ENCODE measurements around the gene APOBR. TPM values are rescaled to one million over a fixed set of nuclear protein-coding genes. Genes with fewer than 3 reads are reported as not detected.

The APOBR gene
- total and polyA plus RNA-seq, 2 of the 13 experiments (the other 11 are each of a cell fraction or from before 2014, with no cell fraction given), result 0.03 TPM; not detected in 1

DNA sequence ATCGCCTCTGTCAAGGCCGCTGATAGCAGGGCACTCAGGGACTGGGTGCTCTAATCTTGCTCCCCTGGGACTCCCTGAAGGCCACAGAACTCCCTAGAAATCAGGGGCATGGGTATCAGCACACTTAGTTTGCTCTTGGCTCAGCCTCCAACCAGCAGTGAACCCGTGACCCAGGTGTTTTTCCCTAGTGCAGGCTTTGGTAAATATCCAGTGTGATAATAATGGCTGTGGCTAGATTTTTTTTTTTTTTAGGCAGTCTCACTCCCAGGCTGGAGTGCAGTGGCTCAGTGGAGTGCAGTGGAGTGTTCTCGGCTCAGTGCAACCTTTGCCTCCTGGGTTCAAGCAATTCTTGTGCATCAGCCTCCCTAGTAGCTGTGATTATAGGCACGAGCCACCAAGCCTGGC, 34.0 kb downstream of the APOBR start (continued):
- TF ChIP-seq POLR2A (IDR thresholded peaks at IDR 0.05; ENCODE audit: insufficient read depth in 1 of 2, low read depth in 2 of 2, low read length in 2 of 2), result no peak
- no peak for TF ChIP-seq MYNN (CRISPR knock-in tag; IDR thresholded peaks at IDR 0.05; ENCODE audit: low read depth)
- TF ChIP-seq, protein P1, sequence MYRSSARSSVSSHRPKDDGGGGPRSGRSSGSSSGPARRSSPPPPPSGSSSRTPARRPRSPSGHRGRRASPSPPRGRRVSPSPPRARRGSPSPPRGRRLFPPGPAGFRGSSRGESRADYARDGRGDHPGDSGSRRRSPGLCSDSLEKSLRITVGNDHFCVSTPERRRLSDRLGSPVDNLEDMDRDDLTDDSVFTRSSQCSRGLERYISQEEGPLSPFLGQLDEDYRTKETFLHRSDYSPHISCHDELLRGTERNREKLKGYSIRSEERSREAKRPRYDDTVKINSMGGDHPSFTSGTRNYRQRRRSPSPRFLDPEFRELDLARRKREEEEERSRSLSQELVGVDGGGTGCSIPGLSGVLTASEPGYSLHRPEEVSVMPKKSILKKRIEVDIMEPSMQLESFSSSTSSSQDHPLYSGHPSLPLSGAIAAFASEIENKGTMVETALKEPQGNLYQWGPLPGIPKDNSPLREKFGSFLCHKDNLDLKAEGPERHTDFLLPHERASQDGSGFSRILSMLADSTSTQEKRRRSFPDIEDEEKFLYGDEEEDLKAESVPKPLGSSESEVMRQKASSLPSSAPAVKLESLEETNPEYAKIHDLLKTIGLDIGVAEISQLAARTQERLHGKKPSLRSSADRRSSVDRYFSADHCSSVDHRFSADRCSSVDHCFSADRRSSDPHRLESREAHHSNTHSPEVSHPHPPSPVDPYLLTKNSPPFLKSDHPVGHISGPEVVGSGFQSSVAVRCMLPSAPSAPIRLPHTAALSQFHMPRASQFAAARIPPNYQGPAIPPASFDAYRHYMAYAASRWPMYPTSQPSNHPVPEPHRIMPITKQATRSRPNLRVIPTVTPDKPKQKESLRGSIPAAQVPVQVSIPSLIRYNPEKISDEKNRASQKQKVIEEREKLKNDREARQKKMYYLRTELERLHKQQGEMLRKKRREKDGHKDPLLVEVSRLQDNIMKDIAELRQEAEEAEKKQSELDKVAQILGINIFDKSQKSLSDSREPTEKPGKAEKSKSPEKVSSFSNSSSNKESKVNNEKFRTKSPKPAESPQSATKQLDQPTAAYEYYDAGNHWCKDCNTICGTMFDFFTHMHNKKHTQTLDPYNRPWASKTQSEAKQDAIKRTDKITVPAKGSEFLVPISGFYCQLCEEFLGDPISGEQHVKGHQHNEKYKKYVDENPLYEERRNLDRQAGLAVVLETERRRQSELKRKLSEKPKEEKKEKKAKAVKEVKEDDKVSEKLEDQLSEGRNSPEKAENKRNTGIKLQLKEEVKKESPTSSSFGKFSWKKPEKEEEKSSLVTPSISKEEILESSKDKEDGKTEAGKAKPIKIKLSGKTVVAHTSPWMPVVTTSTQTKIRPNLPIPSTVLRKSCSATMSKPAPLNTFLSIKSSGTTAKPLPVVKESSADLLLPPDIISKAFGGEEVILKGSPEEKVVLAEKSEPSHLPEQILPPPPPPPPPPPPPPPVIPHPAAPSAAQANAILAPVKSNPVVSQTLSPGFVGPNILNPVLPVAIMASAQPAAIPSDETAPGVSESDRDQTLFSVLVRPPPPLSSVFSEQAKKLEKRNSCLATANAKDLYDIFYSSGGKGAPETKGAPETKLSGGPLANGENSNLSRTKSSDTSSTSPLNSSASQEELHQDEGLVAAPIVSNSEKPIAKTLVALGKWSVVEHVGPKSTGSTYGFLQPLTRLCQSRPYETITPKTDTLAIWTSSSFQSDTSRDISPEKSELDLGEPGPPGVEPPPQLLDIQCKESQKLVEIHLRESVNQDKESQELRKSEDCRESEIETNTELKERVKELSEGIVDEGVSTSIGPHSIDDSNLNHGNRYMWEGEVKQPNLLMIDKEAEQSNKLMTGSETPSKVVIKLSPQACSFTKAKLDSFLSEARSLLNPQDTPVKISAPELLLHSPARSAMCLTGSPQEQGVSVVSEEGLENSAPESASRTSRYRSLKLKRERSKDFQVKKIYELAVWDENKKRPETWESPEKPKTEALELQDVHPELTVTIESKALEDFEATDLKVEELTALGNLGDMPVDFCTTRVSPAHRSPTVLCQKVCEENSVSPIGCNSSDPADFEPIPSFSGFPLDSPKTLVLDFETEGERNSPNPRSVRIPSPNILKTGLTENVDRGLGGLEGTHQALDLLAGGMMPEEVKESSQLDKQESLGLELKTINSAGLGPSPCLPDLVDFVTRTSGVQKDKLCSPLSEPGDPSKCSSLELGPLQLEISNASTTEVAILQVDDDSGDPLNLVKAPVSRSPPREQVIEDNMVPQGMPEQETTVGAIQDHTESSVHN (CRISPR knock-in tag; IDR thresholded peaks at IDR 0.05), result no peak
- no peak for TF ChIP-seq KDM5A (IDR thresholded peaks at IDR 0.05; ENCODE audit: borderline replicate concordance, low read length)
- TF ChIP-seq CEBPG (CRISPR knock-in tag; IDR thresholded peaks at IDR 0.05), result no peak
- no peak for TF ChIP-seq NR2F2 (IDR thresholded peaks at IDR 0.05; ENCODE audit: borderline replicate concordance, low read depth)
- TF ChIP-seq CEBPB (IDR thresholded peaks at IDR 0.05; ENCODE audit: borderline replicate concordance, low read depth, low read length), result no peak
- peak; percentile 31; the same call in 1 of the 2 replicates for TF ChIP-seq HMG20A (CRISPR knock-in tag; IDR thresholded peaks at IDR 0.05; ENCODE audit: borderline replicate concordance)
- TF ChIP-seq ZNF564 (CRISPR knock-in tag; IDR thresholded peaks at IDR 0.05), result no peak
- TF ChIP-seq ZFP62 (CRISPR knock-in tag; IDR thresholded peaks at IDR 0.05), result no peak
- TF ChIP-seq, protein P2, sequence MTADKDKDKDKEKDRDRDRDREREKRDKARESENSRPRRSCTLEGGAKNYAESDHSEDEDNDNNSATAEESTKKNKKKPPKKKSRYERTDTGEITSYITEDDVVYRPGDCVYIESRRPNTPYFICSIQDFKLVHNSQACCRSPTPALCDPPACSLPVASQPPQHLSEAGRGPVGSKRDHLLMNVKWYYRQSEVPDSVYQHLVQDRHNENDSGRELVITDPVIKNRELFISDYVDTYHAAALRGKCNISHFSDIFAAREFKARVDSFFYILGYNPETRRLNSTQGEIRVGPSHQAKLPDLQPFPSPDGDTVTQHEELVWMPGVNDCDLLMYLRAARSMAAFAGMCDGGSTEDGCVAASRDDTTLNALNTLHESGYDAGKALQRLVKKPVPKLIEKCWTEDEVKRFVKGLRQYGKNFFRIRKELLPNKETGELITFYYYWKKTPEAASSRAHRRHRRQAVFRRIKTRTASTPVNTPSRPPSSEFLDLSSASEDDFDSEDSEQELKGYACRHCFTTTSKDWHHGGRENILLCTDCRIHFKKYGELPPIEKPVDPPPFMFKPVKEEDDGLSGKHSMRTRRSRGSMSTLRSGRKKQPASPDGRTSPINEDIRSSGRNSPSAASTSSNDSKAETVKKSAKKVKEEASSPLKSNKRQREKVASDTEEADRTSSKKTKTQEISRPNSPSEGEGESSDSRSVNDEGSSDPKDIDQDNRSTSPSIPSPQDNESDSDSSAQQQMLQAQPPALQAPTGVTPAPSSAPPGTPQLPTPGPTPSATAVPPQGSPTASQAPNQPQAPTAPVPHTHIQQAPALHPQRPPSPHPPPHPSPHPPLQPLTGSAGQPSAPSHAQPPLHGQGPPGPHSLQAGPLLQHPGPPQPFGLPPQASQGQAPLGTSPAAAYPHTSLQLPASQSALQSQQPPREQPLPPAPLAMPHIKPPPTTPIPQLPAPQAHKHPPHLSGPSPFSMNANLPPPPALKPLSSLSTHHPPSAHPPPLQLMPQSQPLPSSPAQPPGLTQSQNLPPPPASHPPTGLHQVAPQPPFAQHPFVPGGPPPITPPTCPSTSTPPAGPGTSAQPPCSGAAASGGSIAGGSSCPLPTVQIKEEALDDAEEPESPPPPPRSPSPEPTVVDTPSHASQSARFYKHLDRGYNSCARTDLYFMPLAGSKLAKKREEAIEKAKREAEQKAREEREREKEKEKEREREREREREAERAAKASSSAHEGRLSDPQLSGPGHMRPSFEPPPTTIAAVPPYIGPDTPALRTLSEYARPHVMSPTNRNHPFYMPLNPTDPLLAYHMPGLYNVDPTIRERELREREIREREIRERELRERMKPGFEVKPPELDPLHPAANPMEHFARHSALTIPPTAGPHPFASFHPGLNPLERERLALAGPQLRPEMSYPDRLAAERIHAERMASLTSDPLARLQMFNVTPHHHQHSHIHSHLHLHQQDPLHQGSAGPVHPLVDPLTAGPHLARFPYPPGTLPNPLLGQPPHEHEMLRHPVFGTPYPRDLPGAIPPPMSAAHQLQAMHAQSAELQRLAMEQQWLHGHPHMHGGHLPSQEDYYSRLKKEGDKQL (CRISPR knock-in tag; IDR thresholded peaks at IDR 0.05; ENCODE audit: low read depth), result no peak
- TF ChIP-seq NBN (conservative IDR thresholded peaks at IDR 0.05), result no peak
- no peak for TF ChIP-seq PAWR (CRISPR knock-in tag; IDR thresholded peaks at IDR 0.05; ENCODE audit: borderline replicate concordance)
- no peak for TF ChIP-seq ZNF605 (CRISPR knock-in tag; IDR thresholded peaks at IDR 0.05)
- no peak for TF ChIP-seq SMARCC2 (IDR thresholded peaks at IDR 0.05)
- TF ChIP-seq, protein P3, sequence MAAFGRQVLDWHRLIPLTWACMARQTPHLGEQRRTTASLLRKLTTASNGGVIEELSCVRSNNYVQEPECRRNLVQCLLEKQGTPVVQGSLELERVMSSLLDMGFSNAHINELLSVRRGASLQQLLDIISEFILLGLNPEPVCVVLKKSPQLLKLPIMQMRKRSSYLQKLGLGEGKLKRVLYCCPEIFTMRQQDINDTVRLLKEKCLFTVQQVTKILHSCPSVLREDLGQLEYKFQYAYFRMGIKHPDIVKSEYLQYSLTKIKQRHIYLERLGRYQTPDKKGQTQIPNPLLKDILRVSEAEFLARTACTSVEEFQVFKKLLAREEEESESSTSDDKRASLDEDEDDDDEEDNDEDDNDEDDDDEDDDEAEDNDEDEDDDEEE (CRISPR knock-in tag; IDR thresholded peaks at IDR 0.05), result no peak
- no peak for TF ChIP-seq ZNF615 (CRISPR knock-in tag; IDR thresholded peaks at IDR 0.05; ENCODE audit: borderline replicate concordance)
- TF ChIP-seq MEF2D (CRISPR knock-in tag; IDR thresholded peaks at IDR 0.05), result no peak
- TF ChIP-seq SRF (IDR thresholded peaks at IDR 0.05; ENCODE audit: low read depth, low read length), result no peak

Measured in HepG2 (cell line).